HUES48 (cell line): ENCODE results near the gene PTGDS.

ENCODE experiments used
- H3K27ac ChIP-seq: one replicate; pipeline ENCODE4 v1.7.0; 2013; ENCODE audit warnings: low read depth, low read length, inconsistent platforms
- H3K27me3 ChIP-seq: 2 replicates; pipeline ENCODE4 v1.6.1; 2013; ENCODE audit warnings: mild to moderate bottlenecking, low read length; ENCODE audit not compliant: control insufficient read depth, insufficient read depth
- H3K36me3 ChIP-seq: 2 replicates; pipeline ENCODE4 v1.6.1; 2013; ENCODE audit warnings: low read length; ENCODE audit not compliant: control insufficient read depth, insufficient read depth
- H3K4me1 ChIP-seq: 2 replicates; pipeline ENCODE4 v1.6.1; 2013; ENCODE audit warnings: mild to moderate bottlenecking, low read length; ENCODE audit not compliant: control insufficient read depth, insufficient read depth
- H3K4me3 ChIP-seq: 2 replicates; pipeline ENCODE4 v1.5.1; 2013; ENCODE audit warnings: mild to moderate bottlenecking, low read depth, low read length
- H3K9ac ChIP-seq: 2 replicates; pipeline ENCODE4 v1.6.1; 2013; ENCODE audit warnings: mild to moderate bottlenecking, low read depth, low read length, moderate library complexity
- H3K9me3 ChIP-seq: 2 replicates; pipeline ENCODE4 v1.6.1; 2013; ENCODE audit warnings: low read length; ENCODE audit not compliant: control insufficient read depth, insufficient read depth

Gene PTGDS

DNA sequence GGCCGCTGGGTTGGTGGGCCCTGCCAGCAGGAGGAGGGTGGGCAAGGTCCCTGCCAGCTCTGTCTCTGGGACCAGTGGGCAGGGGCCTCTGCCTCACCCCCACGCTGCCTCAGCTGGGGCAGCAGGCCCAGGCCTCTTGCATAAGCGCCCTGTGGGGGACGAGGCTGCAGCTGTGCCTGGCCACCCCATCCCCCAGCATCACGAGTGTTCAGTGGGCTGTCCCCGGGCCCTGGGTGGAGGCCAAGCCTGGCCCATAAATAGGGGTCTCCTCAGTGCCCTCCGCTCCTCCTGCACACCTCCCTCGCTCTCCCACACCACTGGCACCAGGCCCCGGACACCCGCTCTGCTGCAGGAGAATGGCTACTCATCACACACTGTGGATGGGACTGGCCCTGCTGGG, at the start of gene PTGDS:
TSS of gene PTGDS (plus strand) at position 282 of the 400 bp plus-strand sequence. CDS start at position 357, 75 bp downstream.
- H3K36me3 ChIP-seq = no peaks in the 10 kb centered on the region
- peak within 1 kb of the TSS; percentile 80 for H3K4me3 ChIP-seq
- H3K9me3 ChIP-seq = no peaks in the 10 kb centered on the region
- peaks cover 5% of the 10 kb centered on the region; the same call in 1 of the 2 replicates for H3K4me1 ChIP-seq
- H3K27me3 ChIP-seq = peaks cover 10% of the 10 kb centered on the region
- no peak within 1 kb of the TSS for H3K27ac ChIP-seq
- H3K9ac ChIP-seq = no peak within 1 kb of the TSS

DNA sequence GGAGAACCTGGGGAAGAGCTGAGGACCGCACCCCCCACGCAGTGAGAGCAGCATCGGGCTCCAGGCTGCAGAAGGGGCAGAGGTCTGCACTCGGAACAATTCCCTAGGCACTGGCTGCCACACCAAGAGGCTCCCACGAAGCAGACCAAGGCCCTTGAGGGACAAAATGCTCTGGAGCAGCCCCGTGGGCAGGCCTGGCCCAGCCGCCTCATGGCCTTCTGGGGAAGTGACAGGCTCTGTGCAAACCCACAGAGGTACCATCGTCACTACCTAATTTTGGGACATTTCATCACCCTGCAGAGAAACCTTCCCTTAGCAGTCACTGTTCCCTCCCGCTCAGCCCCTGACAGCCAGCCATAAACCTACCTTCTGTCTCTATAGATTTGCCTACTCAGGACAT, 48.7 kb upstream of the PTGDS start:
- no peak overlapping the region for H3K4me3 ChIP-seq
- H3K27ac ChIP-seq = no peak overlapping the region
- H3K27me3 ChIP-seq = no peaks in the 10 kb centered on the region
- H3K36me3 ChIP-seq = peaks cover 55% of the 10 kb centered on the region
- no peak overlapping the region for H3K9ac ChIP-seq
- no peaks in the 10 kb centered on the region for H3K9me3 ChIP-seq
- peaks cover under 1% of the 10 kb centered on the region; the same call in 1 of the 2 replicates for H3K4me1 ChIP-seq

- Histone ChIP-seq H3K9me3 (no peaks in the 10 kb centered on the region), H3K9ac (no peak overlapping the region), H3K27me3 (no peaks in the 10 kb centered on the region), H3K4me3 (no peak overlapping the region), H3K27ac (no peak overlapping the region), H3K4me1 (peaks cover 5% of the 10 kb centered on the region; the same call in 1 of the 2 replicates), H3K36me3 (peaks cover 44% of the 10 kb centered on the region)
Observed at GRCh38 chr9:136930014-136930413, 47.3 kb upstream of the PTGDS start.

DNA sequence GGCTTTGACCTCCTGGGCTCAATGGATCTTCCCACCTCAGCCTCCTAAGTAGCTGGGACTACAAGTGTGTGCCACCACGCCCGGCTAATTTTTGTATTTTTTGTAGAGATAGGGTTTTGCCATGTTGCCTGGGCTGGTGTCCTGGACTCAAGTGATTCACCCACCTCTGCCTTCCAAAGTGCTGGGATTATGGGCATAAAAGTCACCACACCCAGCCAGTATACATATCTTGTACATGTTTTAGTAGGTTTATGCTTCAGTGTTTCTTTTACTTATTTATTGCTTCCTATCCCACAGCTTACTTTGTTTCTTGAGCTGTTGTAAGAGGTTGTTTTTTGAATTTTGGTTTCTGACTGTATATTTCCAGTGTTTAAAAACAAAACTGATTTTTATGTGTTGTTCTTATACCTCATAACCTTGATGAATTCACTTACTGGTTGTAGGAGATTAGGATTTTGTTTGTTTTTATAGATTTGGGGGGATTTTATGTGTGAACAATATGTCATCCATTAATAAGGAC, 45.6 kb upstream of the PTGDS start:
- no peak overlapping the region for H3K4me3 ChIP-seq
- peaks cover 5% of the 10 kb centered on the region; the same call in 1 of the 2 replicates for H3K4me1 ChIP-seq
- peaks cover 29% of the 10 kb centered on the region for H3K36me3 ChIP-seq
- no peaks in the 10 kb centered on the region for H3K9me3 ChIP-seq
- no peak overlapping the region for H3K9ac ChIP-seq
- H3K27me3 ChIP-seq = no peaks in the 10 kb centered on the region
- no peak overlapping the region for H3K27ac ChIP-seq

DNA sequence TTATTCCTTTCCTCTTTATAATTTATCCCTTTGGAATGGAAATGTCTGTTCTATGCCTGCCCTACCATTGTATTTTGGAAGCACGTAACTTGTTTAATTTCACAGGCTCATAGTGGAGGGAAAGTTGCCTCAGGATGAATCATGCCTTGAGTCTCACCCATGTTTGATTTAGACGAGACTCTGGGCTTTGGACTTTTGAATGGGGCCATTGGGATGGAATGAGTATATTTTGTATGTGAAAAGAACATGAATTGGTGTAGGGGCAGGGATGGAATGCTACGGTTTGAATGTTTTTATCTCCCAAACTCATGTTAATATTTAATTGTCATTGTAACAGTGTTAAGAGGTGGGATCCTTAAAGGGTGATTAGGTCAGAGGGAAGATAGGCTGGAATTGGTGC, 43.0 kb upstream of the PTGDS start:
- no peaks in the 10 kb centered on the region for H3K9me3 ChIP-seq
- H3K4me3 ChIP-seq = no peak overlapping the region
- no peaks in the 10 kb centered on the region for H3K27me3 ChIP-seq
- no peak overlapping the region for H3K9ac ChIP-seq
- no peak overlapping the region for H3K27ac ChIP-seq
- H3K36me3 ChIP-seq = peaks cover 8% of the 10 kb centered on the region; the same call in 1 of the 2 replicates
- H3K4me1 ChIP-seq = peaks cover 5% of the 10 kb centered on the region; the same call in 1 of the 2 replicates

DNA sequence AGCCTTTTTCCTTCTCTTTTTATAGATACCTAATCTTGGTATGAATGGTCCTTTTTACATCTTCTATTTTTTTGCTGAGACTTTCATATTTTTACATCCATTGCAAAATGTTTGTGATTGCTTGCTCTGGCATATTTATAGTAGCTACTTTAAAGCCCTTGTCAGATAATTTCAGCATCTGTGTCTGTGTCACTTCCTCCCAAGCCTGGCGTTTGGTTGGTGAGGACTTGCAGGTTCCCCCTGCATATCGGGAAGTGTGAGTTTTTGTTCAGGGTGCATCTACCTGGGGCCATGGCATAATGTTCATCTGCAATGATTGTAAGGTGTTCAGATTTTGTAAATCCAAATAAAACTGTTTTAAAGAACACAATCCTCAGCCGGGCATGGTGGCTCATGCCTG, 41.7 kb upstream of the PTGDS start:
- peaks cover 5% of the 10 kb centered on the region; the same call in 1 of the 2 replicates for H3K4me1 ChIP-seq
- H3K4me3 ChIP-seq = no peak overlapping the region
- no peak overlapping the region for H3K9ac ChIP-seq
- peaks cover 18% of the 10 kb centered on the region for H3K36me3 ChIP-seq
- no peaks in the 10 kb centered on the region for H3K9me3 ChIP-seq
- no peak overlapping the region for H3K27ac ChIP-seq
- H3K27me3 ChIP-seq = no peaks in the 10 kb centered on the region

DNA sequence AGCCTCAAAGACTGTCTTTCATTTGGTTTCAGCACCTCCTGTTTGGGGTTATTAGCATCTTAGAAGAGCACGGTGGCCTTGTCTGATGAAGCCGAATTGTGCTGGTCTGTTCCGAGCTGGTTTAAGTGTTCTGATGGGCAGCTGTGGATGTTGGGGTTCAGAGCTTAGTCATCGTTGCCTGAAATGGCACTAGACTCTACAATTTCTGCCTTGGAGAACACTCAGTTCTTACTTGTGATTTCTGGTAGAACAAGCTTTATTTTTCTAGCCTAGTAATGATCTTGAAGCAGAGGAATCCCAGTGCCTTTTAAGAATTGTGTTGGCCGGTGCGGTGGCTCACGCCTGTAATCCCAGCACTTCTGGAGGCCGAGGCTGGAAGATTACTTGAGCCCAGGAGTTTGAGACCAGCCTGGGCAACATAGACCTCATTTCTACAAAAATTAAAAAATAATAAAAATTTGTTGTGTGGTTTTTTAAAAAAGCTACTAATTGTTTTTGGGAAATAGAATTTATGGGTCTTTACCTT, 40.6 kb upstream of the PTGDS start:
- H3K36me3 ChIP-seq = peaks cover 29% of the 10 kb centered on the region
- no peaks in the 10 kb centered on the region for H3K27me3 ChIP-seq
- H3K9me3 ChIP-seq = no peaks in the 10 kb centered on the region
- no peak overlapping the region for H3K4me3 ChIP-seq
- no peak overlapping the region for H3K27ac ChIP-seq
- peaks cover 5% of the 10 kb centered on the region; the same call in 1 of the 2 replicates for H3K4me1 ChIP-seq
- no peak overlapping the region for H3K9ac ChIP-seq

DNA sequence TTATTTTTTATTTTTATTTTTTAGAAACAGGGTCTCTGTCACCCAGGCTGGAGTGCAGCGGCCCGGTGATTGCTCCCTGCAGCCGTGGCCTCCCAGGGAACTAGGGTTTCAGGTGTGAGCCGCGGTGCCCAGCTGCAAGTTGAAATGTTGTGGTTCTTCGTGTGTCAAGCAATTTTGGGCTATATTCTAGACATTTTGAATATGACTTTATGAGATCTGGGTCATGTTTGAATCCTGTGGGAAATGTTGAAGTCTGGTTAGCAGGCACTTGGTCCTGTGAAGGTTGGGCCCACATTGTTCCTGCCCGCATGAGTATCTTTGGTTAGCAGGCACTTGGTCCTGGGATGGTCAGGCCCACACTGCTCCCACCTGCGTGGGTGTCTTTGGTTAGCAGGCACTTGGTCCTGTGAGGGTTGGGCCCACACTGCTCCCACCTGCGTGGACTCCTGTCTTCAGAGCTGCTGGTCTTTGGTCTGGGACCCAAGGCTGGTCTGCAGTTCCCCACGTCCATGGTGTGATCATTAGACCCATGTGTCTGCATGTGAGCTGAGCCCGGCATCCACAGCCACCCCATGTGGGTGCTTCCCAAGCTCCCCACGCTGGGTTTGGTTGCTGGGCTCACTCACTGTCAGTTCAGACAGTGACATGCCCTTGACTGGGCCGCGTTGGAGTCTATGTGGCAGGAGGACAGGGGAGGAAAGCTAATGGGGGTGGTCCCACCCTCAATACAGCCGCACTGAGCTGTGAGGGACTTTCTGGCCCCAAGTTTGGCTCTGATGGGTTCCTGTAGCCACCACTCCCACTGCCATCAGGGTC, 39.9 kb upstream of the PTGDS start:
- Histone ChIP-seq H3K9me3 (no peaks in the 10 kb centered on the region), H3K4me3 (no peak overlapping the region), H3K27ac (no peak overlapping the region), H3K4me1 (peaks cover 5% of the 10 kb centered on the region; the same call in 1 of the 2 replicates), H3K27me3 (no peaks in the 10 kb centered on the region), H3K36me3 (peaks cover 35% of the 10 kb centered on the region), H3K9ac (no peak overlapping the region)

- H3K36me3 ChIP-seq = peaks cover 34% of the 10 kb centered on the region
- no peak overlapping the region for H3K9ac ChIP-seq
- no peak overlapping the region for H3K4me3 ChIP-seq
- no peaks in the 10 kb centered on the region for H3K4me1 ChIP-seq
- H3K9me3 ChIP-seq = no peaks in the 10 kb centered on the region
- H3K27ac ChIP-seq = no peak overlapping the region
- H3K27me3 ChIP-seq = no peaks in the 10 kb centered on the region
Observed at GRCh38 chr9:136939431-136939995, 37.8 kb upstream of the PTGDS start.

DNA sequence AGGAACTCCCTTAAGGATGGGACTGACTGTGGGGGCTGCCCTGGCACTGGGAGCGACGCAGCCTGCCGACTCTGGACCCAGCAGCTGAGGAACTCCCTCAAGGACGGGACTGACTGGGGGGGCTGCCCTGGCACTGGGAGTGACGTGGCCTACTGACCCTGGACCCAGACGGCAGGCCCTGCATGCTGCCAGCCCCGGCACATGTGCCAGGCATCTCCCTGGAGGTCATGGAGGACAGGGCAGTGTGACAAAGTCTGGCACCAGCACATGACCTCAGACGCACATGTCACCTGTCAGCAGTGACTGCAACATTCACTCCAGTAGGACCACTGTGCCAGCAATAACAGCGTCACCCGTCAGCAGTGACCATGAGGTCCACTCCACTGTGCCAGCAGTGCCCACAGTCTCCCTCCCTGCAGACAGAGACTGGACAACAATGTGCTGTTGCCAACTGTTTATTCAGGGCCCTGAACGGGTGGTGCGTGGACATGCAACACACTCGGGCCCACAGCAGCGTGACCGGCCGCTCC, 37.2 kb upstream of the PTGDS start:
- no peak overlapping the region for H3K9ac ChIP-seq
- H3K36me3 ChIP-seq = peaks cover 34% of the 10 kb centered on the region
- H3K27me3 ChIP-seq = no peaks in the 10 kb centered on the region
- H3K9me3 ChIP-seq = no peaks in the 10 kb centered on the region
- H3K4me1 ChIP-seq = no peaks in the 10 kb centered on the region
- no peak overlapping the region for H3K27ac ChIP-seq
- H3K4me3 ChIP-seq = no peak overlapping the region
